Measurements from ENCODE around the gene SYTL5.

- TF ChIP-seq CTCF (conservative IDR thresholded peaks at IDR 0.05; ENCODE audit: low read depth, low read length) (no peak), EZH2phosphoT487 (IDR thresholded peaks at IDR 0.05; ENCODE audit: borderline replicate concordance, low read length) (no peak), EZH2 (IDR thresholded peaks at IDR 0.05; ENCODE audit: low read length, unreplicated experiment) (no peak)
Observed at GRCh38 chrX:38066934-38067333, 60.6 kb downstream of the SYTL5 start.
